ENCODE data around the gene NECAB2.

DNA sequence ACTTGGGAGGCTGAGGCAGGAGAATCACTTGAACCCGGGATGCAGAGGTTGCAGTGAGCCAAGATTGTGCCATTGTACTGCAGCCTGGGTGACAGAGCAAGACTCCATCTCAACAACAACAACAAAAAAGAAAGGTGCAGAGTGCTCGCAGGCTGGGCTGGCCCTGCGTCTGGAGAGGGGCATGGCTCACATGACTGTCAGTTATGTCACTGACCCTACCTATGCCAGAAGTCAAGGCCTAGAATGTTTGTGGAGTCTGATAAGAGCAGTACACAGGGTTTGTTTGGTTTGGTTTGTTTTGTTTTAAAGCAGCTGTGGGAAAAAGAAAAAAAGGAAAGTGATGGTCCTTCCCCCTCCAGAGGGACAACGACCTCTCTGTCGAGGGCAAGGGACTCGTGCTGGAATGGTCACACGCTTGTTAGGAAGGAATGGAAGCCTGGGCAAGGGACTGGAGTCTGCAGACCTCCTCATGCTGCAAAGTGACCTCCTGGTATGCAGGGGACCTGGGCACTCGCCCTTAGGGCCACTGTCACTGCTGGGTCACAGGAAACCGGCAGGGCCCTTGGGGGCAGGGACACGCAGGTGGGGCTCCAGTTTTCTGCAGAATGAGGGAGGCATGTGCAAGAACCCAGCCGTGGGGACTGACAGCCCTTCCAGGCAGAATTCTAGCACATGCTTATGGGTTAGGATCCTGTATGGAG, 25.1 kb upstream of the NECAB2 start:
- TF ChIP-seq, protein P1, sequence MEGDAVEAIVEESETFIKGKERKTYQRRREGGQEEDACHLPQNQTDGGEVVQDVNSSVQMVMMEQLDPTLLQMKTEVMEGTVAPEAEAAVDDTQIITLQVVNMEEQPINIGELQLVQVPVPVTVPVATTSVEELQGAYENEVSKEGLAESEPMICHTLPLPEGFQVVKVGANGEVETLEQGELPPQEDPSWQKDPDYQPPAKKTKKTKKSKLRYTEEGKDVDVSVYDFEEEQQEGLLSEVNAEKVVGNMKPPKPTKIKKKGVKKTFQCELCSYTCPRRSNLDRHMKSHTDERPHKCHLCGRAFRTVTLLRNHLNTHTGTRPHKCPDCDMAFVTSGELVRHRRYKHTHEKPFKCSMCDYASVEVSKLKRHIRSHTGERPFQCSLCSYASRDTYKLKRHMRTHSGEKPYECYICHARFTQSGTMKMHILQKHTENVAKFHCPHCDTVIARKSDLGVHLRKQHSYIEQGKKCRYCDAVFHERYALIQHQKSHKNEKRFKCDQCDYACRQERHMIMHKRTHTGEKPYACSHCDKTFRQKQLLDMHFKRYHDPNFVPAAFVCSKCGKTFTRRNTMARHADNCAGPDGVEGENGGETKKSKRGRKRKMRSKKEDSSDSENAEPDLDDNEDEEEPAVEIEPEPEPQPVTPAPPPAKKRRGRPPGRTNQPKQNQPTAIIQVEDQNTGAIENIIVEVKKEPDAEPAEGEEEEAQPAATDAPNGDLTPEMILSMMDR (optimal IDR thresholded peaks at IDR 0.05 in 1 of 3, IDR thresholded peaks at IDR 0.05 in 1 of 3, conservative IDR thresholded peaks at IDR 0.05 in 1 of 3; ENCODE audit: extremely low read depth in 1 of 3, insufficient read depth in 2 of 3, low read length in 3 of 3): no peak
- no peak for TF ChIP-seq EZH2 (IDR thresholded peaks at IDR 0.05; ENCODE audit: low read length)

All from keratinocyte (primary cell).